HG02840 (cell line): Measurements from ENCODE around the gene GAB4.

ENCODE experiments used
- ATAC-seq: cut with Tn5 transposase; IDR thresholded peaks from one replicate; pipeline ENCODE4 v1.9.1; 2021; ENCODE audit warnings: mild to moderate bottlenecking, moderate library complexity, moderate number of reproducible peaks; ENCODE audit not compliant: unreplicated experiment, low FRiP score

GAB4 gene

DNA sequence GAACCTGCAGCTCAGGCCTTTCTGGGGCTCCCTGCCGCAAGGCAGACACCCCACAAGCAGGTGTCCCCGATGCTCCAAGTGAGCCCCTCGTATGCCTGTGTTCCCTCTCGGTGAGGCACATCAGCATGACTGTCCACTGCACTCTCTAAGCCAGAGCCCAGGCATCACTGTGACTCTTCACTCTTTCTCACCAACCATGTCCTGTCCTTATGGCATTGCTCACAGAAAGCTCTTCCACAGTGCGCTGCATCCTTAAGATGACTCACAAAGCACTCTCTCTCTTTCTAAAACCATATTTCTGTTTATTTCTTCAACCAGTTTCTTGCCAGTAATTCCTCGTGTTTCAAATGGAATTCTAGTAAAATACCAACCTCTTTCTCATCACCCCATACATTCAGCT, 18.1 kb downstream of the GAB4 start:
- ATAC-seq, result no peak

GRCh38 chr22:16988257-16988656, 19.8 kb downstream of the GAB4 start:
- no peak for ATAC-seq

GRCh38 chr22:16987822-16988221, 20.2 kb downstream of the GAB4 start:
- no peak for ATAC-seq

- no peak for ATAC-seq
These were observed 32.7 kb downstream of the GAB4 start for GRCh38 chr22:16975155-16975885.

DNA sequence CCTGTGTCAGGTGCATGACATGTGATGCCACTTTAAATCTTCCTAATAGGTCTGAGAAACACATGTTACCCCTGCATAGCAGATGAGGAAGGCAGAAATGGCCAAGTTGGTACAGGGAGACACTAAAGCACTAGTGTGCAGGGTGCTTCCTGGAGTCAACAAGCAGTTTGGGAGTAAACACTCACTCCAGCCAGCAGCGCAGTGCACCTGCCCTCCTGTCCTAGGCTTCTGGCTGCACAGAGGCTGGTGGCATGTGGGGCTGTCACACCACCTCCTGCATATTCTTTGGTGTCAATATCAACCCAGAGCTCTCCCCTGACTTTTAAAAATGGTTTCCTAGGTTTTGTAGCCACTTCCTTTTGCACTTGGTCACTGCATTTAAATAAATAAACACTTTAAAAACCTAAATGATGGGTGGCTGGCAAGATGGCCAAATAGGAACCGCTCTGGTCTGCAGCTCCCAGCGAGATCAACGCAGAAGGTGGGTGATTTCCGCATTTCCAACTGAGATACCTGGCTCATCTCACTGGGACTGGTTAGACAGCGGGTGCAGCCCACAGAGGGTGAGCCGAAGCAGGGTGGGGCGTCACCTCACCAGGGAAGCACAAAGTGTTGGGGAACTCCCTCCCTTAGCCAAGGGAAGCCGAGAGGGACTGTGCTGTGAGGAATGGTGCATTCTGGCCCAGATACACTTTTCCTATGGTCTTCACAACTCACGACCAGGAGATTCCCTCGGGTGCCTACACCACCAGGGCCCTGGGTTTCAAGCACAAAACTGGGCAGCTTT, 33.5 kb downstream of the GAB4 start:
- no peak for ATAC-seq

GRCh38 chr22:16973591-16974297, 34.3 kb downstream of the GAB4 start:
- ATAC-seq, result no peak

- no peak for ATAC-seq
These were observed 35.7 kb downstream of the GAB4 start for GRCh38 chr22:16972311-16972710.

DNA sequence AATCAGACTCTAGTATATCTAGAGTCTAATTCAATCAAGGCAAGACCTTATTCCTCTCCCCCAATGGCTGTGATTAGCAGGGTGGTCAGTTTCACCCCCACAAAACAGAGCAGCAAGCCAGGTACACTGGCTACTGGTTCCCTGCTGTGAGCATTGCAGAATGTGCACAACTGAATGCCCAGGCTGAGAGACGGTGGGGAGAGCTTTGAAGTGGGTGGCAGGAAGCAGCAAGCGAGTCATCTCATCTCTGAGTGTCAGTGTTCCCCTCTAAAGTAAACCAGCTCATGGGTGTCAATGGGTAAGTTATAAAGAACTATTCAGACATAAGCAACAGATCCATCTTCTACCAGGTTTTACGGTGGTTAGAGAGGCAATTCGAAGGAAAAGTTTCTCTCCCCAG, 37.6 kb downstream of the GAB4 start:
- ATAC-seq, result no peak

- ATAC-seq, result no peak
These were observed 38.3 kb downstream of the GAB4 start for GRCh38 chr22:16969508-16970327.

DNA sequence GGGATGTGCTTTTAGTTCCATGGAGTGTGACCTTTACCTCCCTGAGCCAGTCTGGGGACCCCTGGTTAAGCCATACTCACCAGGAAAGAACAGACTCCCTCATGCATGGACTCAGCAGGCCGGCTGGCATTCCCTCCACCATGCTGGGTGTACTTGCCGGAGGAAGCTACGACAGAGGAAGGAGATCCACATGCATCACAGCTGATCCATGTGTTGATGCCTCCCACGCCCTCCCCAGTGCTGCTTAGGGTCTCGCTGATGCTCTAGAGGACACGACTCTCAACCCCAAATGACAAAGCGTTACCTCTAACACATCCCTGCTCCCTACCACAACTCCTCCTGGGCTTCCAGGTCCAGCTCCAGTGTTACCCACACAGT, 39.8 kb downstream of the GAB4 start:
- no peak for ATAC-seq

- ATAC-seq, result no peak
These were observed 40.4 kb downstream of the GAB4 start for GRCh38 chr22:16967453-16968217.

DNA sequence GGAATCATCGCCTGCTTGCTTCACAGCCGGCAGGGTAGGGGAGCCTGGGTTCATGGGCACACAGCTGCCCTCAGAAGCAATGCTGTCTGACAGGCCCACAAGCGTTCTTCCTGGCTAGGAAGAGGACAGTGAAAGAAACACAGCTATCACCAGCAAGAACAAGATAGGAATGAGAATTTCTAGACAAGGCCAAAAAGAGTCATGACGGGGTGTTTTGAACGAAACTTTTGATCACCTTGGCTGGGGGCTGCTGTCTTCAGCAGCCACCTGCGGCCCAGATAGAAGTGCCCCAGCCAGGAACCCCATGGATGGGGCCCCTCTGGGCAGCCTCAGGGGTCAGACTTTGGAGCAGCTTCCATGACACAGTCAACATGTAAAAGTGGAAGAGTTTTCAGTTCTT, 41.8 kb downstream of the GAB4 start:
- ATAC-seq, result no peak

DNA sequence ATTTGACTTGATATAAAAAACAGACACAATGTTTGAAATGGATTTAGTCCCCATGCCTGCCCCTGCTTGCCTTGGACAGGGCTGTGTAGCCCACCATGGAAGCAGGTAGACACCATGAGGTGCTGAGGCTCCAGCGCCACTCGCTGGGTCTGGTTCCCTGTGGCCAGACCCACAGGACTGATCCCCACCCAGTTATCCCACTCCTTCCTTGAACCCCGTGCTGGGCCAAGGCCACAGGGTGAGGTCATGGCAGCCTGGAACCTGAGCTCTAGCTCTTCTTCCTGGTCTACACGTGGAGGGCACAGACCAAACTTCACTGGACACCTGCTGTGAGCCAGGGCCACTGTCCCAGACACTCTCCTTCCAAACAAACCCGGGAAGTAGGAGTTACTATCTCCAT, 42.5 kb downstream of the GAB4 start:
- ATAC-seq, result no peak

DNA sequence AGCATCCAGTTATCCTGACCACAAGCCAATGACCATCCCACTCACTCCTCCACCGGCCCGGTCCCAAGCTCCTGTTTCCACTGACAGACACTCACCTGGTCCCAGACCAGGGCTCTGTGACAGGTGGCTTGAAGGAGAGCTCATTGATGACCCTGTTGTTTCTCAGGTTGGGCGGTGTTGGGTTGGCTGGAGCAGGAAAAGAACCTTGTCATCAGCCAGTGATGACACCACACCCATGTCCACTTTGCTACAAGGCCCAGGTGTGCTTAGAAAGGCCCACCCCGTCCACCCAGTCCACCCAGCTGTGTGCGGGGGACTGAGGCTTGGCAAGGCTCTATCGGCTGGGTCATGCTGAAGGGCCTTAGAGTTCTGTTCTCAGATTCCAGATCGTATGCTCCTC, 42.9 kb downstream of the GAB4 start:
- ATAC-seq, result no peak

DNA sequence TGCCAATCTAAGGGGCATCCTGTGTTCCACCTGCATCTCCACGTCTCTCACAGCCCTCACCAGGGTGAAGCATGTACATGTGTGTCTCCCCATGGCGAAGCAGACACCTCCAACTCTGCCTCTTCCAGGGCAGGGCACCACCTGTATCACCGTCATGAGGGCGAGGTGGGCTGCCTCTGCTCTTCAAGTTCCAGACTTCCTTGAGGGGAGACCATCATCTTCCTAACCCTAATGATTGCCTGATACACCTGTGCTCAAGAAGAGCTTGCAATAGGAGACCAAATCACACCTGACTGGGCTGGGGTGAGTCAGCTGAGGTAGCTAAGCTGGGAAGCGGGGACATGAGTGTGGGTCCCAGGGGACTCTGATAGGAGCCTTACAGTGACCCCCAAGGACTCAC, 43.7 kb downstream of the GAB4 start:
- no peak for ATAC-seq

- ATAC-seq, result no peak
These were observed 44.7 kb downstream of the GAB4 start for GRCh38 chr22:16963189-16963945.

GRCh38 chr22:16962501-16962900, 45.5 kb downstream of the GAB4 start:
- no peak for ATAC-seq

- ATAC-seq, result no peak
These were observed 46.4 kb downstream of the GAB4 start for GRCh38 chr22:16961477-16962186.

GRCh38 chr22:16960884-16961249, 47.2 kb downstream of the GAB4 start:
- ATAC-seq, result no peak
